ENCODE measurements around the gene JMJD7.

- no peak for TF ChIP-seq EZH2 (IDR thresholded peaks at IDR 0.05; ENCODE audit: borderline replicate concordance, low read depth, low read length, severe bottlenecking)
- no peak for TF ChIP-seq CTCF (IDR thresholded peaks at IDR 0.05; ENCODE audit: borderline replicate concordance, extremely low read depth, low read length, poor library complexity, severe bottlenecking)
These were observed 28.4 kb downstream of the JMJD7 start for GRCh38 chr15:41856262-41856661.

Measured in DND-41 (cell line).